ENCODE data around the gene LAMB4.
A peak's percentile ranks its signal among the peaks of the same experiment; 100 is the strongest.

LAMB4 gene

DNA sequence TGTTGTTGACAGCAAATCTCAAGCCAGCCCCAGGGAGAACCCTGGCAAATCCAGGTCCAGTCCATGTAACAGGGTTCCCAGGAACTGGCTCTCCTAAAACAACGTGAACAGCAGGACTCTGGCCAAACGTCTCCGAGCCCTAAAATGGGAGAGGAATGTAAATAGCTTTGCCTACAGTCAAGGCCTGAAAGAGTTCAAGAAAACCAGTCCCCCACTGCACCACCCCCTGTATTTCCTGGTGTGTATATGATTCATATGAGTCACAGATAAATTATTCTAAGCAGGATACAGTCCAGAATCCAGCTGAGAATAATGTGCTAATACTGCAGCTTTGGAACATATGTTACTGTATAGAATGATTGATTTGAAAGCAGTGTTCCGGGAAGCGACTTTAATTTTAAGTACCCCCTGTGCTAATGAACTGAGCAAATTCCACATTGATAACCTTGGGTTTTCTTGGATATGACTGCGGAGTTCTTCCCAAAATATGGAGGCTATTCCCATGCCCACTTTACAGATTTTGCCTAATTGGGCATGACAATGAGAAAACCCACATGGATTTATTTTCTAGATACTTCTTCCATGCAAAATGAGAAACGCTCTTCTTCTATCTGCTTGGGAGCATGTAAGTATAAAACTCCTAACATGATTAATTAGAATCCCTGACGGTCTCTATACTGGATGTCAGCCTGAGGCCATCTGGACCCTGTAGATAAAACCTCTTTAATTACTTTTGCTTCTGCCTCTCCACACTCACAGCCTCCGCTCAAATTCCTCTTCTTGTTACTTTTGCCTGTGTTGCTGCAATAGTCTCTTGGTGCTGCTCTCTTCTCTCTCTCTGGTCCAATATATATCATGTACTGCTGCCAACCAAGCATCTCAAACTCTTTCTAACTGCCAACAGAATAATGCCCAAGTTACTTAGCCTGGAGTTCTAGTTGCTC is 50.2 kb downstream of the LAMB4 start:
- peak; percentile 39 for DNase-seq (ENCODE audit: low read depth)

DNA sequence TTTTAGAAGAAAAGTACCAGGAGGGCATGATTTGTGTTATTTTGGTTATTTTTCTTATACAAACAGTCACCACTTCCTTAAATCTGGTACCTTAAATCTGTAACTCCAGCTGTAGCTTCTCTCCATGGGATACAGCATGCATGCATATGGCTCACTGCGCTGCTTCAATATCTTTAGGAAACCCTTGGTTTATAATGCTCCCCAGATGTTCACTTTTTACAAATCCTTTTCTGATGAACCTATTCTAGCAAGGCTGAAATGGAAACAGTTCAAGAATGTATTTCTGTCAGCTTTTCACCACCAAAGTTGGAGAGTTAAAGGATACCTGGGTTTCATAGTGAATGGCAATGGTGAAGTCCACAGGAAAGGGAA is 50.9 kb downstream of the LAMB4 start:
- DNase-seq (ENCODE audit: low read depth): no peak

DNA sequence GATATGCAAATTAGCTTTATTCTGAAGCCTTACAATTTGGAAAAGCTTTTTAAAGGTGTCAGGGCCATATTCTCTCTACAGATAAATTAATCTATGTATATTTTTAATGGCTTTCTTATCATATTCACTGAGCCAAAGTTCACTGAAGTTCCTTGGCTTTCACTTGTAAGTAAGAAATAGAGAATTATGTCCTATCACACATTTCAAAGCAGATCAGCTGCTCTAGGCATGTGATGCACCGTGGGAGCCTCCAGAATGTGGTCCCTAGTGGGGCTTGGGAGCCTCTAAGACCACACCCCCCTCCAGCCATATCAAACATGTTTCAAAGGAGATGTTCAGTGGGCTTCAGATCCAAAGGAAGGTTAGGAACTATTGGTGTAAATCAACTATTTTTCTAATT is 51.5 kb downstream of the LAMB4 start:
- DNase-seq (ENCODE audit: low read depth): no peak

DNA sequence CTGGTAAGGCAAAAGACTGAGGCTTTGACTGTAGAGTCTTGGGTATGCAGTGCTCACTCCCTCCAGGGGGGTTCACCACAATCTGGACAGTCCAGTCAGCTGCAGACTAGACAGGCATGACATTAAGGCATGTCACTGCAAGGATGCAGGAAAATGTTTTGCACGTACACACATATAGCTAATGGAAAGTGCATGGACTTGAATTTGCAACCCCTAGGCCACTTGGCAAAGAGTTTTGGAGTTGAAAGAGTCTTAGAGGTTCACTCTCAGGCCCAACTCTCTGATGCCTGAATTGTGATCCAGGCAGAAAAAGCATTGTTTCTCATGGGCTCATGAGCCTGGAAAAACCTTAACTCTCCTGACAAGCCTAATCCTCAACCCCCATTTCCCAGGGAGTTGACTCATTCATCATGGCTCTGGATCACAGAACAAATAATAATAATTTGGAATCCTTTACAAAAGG is 51.9 kb downstream of the LAMB4 start:
- no peak for DNase-seq (ENCODE audit: low read depth)

DNA sequence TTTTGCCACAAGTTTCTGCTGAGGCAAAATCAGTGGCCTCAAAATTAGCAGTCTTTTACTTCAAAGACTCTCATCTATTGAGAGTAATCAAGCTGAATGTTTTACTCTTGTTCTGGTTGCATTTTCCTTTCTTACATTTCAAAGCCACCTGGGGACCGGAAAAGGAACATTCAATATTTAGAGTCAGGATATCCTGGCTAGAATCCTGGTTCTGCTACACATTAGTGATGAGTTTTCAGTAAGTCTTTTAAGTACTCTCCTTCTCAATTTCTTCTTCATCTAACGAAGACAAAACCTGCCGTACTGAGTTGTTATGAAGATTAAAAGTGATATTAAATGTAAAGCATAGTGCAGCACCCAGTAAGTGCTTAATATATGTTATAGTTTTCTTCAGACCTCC is 52.5 kb downstream of the LAMB4 start:
- DNase-seq (ENCODE audit: low read depth): no peak

DNA sequence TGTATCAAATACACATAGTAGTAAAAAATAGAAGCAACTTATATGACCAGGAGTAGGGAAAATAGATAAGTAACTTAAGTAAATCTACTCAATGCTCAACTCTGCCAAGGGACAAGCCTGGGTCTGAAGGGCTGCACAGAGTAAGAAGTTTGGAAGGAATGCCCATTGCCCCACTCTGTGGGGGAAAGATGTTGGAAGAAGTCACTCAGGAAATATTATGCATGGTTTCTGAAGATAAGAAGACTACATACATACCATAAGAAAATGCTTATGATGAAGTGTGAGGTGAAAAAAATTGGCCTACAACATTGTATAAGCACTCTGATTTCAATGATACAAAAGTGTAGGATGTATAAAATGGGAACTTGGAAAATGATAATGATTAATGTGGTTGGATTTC is 54.0 kb downstream of the LAMB4 start:
- DNase-seq (ENCODE audit: low read depth): no peak

DNA sequence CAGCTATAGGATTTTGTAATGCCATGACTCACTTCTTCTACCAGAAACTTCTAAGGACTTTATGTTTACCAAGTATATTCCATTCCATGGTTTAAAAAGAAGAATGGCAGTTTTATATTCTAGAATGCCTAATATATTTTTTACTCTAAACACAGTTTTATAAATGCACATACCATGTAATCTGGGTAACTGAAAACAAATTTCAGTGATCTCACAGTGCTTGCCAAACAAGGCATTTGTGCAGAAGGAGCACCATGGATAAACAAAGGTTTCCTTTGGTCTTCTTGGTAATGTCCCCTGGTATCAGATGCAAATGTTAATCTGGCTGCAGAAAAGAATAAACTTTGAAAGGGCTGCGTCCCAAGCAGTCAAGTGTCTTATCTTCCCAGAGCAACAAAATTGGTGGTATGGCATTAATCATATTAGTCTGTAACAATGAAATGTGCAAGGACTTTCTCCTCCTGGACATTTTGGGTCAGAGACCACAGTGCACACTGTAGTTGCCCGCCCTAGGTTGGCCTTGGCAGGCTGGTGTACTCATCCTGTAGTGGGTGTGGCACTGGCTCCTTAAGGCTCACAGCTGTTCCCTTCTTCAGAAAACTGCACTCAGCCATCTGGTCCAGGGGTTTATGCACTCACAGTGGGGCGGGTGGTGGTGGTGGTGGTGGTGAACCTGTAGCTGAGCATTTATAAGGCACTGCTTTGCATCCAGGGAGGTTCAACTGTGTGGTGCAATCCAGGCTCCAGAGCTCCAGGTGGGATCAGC is 56.7 kb downstream of the LAMB4 start:
- DNase-seq (ENCODE audit: low read depth): no peak

DNA sequence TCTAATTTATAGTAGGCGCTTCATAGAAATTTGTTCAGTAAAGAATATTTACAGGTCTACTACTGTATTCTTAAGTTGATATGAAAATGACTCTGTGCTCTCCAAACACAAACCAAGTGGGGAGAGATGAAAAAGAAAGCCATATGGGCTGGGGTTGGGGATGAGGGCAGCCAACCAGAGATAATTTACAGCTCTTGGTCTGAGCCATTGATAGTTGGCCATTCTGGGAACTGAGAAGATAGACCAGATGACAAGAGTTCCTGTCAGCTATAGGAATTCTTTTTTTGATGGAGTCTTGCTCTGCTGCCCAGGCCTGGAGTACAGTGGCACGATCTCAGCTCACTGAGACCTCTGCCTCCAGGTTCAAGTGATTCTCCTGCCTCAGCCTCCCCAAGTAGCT is 57.4 kb downstream of the LAMB4 start:
- DNase-seq (ENCODE audit: low read depth): no peak

DNA sequence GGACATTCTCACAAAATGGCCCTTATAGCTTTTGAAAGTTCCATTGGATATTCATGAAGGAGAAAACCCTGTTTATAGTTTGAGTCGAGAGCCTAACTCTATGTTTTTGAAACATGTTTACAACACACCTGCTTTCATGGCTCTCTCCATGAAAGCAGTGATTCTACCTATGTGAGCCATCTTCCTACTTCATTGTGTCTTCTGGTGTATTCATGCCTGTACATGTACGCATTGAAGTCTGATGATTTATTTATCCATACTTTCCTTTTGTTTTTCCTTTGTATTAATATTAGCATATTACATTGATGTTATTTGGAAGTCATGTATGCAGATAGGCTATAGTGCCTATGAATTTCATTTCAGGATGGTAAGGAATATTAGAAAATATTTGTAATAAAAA is 58.0 kb downstream of the LAMB4 start:
- DNase-seq (ENCODE audit: low read depth): no peak

DNA sequence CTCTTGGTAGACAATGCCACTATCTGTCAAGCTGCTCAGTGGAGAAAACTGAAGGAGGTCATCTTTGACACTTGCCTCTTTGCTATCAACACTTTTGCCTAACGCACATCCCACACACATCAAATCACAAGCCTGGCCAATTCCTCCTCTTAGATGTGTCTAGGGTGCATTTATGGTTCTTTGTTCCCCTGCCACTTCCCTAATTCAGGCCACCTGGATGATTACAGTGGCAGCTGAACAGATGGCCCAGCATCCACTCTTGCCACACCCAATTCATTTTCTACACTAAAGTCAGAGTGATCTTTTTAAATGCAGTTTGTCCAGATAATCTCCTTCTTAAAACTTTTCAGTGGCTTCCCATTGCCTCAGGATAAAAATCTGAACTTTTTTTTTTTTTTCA is 58.6 kb downstream of the LAMB4 start:
- DNase-seq (ENCODE audit: low read depth): no peak

DNA sequence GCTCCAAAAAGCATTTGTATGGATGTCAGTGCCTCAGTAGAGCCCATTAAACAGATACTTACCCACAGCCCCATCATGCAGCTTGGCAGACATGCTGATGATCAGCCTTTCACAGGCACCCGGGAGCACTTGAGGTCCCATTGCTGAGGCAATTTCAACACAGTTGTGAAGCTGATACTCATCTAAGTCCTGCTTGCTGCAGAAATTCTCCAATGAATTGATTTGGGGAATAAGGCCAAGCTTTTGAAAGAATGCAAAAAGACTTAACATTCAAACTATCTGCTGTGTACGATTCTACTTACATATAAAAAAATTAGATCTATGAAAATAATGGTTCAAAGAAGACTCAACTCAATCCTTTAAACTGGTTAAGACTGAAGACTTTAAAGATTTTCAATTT is 60.5 kb downstream of the LAMB4 start:
- no peak for DNase-seq (ENCODE audit: low read depth)

DNA sequence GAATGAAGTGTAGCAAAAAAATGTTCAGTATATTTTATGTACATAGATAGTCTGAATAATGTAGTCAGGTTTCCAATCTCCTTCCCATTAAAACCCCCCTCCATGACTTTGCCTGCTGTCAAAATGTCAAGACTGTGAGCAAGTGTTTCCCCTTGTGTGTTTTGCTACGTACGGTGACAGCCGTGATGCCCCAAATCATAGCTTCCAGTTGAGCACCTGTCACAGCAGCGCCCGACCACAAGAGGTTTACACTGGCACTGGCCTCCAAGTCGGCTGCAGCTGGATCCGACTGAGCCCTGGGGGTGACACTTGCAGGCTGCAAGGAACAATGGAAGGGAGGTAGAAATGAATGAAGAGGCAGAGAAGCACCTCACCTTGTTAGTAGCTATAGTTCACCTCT is 62.3 kb downstream of the LAMB4 start:
- no peak for DNase-seq (ENCODE audit: low read depth)

DNA sequence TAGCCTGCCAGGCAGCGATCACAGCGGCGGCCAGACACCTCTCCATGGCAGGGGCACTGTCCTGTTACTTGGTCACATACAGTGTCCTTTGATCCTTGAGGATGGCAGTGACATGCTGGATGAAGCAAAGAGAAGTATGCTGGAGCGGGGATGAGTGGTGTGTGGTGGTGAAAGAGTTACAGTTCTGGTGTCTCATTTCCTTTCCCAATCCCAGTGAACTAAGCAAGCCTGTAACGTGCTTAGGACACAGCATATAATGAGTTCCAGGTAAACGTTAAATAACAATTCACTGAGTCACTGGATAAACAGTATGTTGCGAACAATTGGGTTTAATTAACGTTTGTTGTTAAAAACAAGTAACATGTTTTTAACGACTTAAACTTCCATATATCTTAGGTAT is 63.7 kb downstream of the LAMB4 start:
- DNase-seq (ENCODE audit: low read depth): no peak

DNA sequence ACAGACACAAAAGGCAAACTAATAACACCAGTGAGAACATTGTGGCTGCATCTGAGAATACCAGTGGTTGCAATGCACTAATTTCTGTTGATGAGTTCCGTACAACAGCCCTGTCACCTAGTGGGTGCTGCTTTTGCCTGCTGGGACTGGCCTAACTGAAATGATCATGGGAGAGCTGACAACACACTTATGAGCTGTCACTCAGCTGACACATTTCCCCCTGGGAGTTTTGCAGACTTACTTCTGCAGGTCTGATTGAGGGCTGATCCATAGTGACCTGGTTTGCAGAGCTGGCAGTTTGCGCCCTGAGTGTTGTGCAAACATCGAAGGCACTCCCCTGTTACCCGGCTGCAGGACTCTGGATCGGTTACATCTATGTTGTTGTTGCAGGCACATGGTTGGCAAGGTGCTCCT is 66.6 kb downstream of the LAMB4 start:
- DNase-seq (ENCODE audit: low read depth): no peak

DNA sequence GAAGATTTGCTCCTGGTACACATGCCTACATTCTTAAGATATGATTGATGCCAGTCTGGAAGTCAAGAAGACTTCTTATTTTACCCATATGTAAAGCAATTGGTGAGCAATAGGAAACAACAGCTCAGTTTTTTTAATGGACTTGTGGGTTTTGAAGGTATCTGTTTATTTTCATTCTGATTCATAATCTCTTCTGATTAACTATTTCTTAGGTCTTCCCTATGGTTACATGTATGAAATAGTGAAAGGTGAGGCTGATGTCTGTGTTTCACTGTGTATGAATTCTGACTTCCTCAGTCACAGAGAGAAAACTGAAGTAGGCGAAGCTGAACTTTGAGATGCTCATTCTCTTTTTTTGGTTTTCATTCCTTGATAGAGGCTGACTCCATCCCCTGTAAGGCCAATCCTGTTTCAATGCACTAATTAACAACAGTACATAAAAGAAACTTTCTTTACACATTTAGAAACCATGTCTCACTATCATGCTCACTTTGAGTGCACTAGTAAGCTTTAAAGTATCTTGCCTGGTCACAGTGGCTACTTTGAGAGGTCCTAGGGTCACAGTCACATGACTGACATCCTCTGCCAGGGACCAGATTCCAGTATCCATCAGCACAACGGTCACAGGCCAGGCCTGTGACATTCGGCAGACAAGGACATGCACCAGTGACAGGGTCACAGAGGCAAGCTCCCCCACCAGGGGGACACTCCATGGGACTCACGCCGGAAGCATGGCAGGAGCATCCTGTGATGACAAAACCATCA is 67.7 kb downstream of the LAMB4 start:
- DNase-seq (ENCODE audit: low read depth): no peak

DNA sequence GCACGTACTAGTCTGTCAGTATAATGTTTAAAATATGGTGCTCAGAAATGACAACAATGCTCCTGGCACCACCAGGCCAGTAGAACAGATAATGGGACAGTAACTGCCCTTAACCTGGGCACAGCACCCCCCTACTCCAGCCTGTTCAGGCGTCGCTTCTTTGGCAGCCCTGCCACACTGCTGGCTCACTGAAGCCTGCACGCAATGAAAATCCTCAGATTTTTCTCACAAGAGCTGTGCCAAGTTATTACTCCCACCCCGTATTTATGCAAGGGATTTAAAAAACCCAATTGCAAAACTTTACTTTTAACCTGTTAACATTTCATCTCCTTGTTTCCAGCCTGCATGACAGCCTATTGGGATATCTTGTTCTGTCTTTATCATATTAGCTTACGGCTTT is 70.6 kb downstream of the LAMB4 start:
- no peak for DNase-seq (ENCODE audit: low read depth)

DNA sequence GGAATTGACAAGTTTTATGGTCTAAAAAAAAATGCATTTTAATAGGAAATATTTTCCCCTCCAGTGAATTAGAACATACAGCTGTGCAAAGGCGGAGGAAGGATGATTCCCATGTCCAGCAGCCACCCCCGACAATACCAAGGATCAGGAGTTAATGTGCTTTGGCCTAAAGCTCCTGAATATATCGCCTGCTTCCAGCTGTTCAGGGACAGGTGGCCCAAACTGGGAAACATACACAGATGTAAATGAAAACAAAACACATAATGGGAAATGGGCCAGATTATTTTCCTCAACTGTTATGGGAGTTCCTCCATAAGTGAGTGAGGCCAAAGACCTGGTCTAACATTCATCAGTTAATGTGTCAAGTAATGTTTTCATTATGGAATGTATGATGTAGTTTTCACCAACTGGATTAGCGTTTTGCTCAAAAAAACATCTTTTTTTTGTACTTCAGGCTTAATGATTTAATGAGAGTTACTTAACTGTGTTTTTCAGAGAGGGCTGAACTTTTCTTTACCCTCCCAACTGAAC is 72.1 kb downstream of the LAMB4 start:
- no peak for DNase-seq (ENCODE audit: low read depth)

DNA sequence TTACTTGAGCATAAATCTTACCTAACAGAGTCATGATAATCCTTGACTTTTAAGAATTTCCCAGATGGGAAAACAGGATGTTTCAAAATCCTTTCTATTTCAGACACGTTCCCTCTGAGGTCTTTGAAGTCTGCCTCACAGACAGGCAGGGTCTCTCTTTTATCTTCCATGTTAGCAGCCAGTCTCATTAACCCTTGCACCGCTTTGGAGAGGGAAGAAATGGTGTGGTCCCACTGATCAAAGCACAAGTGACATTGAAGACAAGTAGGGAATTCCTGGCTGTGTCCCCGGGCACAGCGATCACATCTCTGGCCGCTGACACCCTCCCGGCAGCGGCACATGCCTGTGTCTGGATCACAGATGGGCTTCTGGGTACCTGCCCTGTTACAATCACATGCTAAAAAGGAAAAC is 74.5 kb downstream of the LAMB4 start:
- no peak for DNase-seq (ENCODE audit: low read depth)

DNA sequence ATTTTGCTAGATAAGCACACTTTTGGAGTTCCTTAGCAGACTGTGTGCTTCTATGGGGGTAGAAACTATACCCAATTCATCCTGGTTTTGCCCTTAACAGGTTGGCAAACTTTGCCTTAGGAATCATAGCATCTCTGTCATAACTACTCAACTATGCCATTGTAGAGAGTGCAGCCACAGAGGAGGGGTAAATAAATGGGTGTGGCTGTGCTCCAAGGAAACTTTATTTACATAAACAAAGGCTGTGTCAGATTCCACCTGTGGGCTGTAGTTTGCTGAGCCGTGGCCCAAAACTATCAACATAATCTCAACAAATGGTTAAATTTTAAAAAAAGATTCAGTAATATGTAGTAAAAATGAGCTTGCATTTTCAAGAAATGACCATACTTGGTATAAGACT is 75.6 kb downstream of the LAMB4 start:
- DNase-seq (ENCODE audit: low read depth): no peak

DNA sequence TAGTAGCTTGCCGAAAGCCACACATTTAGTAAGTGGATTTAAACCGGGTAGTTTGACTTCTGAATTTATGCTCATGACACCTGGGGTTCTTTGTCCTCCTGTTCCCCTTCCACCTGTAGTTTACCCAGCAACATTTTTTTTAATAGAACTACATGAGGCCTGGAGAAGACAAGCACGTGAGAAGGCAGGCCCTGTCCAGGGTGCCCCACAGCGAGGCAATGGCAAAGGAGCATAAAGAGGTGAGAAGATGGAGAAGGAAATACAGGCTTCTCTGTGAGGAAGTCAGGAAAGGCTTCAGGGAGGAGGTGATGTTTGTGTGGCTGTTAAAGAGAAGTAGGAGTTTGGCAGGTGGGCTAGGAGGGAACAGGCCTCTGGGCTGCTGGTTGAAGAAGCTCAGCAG is 76.9 kb downstream of the LAMB4 start:
- DNase-seq (ENCODE audit: low read depth): no peak

DNA sequence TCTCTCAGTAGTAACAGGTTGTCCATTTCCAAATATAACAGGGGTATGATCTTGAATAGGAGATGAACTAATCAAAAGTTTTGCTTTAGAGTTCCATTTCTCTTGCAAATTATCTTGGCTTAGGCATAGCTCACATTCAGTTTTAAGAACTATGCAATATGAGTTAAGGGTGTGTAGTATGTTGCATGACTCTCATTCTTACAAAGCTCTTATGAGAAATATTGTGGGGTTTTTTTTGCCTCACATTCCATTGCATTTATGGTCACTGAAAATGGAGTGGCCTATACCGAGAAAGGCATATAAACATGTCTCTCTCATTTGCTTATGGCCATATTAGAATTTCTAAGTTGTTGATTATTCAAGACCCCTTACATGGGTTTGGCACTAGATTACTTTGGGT is 78.7 kb downstream of the LAMB4 start:
- DNase-seq (ENCODE audit: low read depth): no peak

DNA sequence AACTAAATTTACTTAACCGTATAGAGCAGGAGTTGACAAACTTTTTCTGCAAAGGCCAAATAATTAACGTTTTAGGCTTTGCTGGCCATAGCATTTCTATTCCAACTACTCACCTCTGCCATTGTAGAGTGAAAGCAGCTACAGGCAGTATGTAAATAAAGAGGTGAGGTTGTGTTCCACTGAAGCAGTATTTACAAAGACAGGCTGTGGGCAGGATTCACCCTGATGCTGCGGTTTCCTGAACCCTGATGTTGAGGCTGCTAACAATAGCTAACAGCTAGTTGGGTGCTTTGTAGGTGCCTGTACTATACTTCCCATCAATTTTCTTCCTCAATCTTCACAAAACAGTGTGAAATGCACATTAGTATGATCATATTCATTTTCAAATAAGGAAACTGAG is 80.2 kb downstream of the LAMB4 start:
- no peak for DNase-seq (ENCODE audit: low read depth)
